Testis (tissue), 2 donors: ENCODE data around the gene UBE2J1.

Experiments
- CTCF ChIP-seq, 3 experiments: fragments of 450-650 bp in 2 of 3; fragments of 200-600 bp in 1 of 3; sonication (generic) in 1 of 3; IDR thresholded peaks; one replicate each; pipeline ENCODE4 v1.5.1; 2016 to 2019; ENCODE audit warnings: antibody characterized with exemption in 3 of 3, mild to moderate bottlenecking in 2 of 3, moderate library complexity in 1 of 3
- POLR2A ChIP-seq: fragments of 450-650 bp; IDR thresholded peaks from one replicate; pipeline ENCODE4 v1.6.1; 2017; ENCODE audit warnings: antibody characterized with exemption, mild to moderate bottlenecking, moderate library complexity

DNA sequence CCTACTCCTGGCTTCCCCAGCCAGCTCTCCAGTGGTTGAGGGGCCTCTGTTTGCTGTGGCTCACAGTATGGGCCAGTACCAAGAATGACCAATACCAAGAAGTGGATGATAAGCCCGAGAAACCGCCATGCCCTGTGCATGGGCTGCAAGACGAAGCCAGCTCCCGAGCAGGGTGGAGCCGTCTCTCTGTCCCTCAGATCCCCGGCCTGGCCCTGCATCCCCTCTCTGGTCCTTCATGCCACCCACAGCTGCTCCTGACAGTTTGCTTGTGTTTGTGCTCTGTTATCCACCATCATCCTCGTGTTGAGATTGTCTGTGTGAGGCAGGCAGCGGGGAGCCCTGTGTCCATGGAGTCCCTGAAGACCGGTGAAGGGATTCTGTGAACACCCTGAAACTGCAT is 73.6 kb downstream of the UBE2J1 start:
- TF ChIP-seq POLR2A (no peak), CTCF (IDR thresholded peaks at IDR 0.05) (no peak)
